HUES64 (cell line): ENCODE data around the gene ALPK1.
A peak's percentile ranks its signal among the peaks of the same experiment; 100 is the strongest.

Experiments used
- H3K27ac ChIP-seq: 2 replicates; pipeline ENCODE4 v1.7.0; 2013; ENCODE audit warnings: low read depth, low read length, inconsistent platforms
- H3K27me3 ChIP-seq: 2 replicates; pipeline ENCODE4 v1.6.1; 2013; ENCODE audit warnings: mild to moderate bottlenecking, low read length; ENCODE audit not compliant: insufficient read depth
- H3K36me3 ChIP-seq: 2 replicates; pipeline ENCODE4 v1.6.1; 2013; ENCODE audit warnings: mild to moderate bottlenecking, low read length; ENCODE audit not compliant: insufficient read depth
- H3K4me1 ChIP-seq: 2 replicates; pipeline ENCODE4 v1.6.1; 2013; ENCODE audit warnings: mild to moderate bottlenecking, low read length, moderate library complexity; ENCODE audit not compliant: insufficient read depth
- H3K4me3 ChIP-seq: 2 replicates; pipeline ENCODE4 v1.5.1; 2013; ENCODE audit warnings: mild to moderate bottlenecking, low read length, moderate library complexity
- H3K9ac ChIP-seq: 2 replicates; pipeline ENCODE4 v1.6.1; 2013; ENCODE audit warnings: mild to moderate bottlenecking, low read depth, low read length
- H3K9me3 ChIP-seq: 2 replicates; pipeline ENCODE4 v1.6.1; 2013; ENCODE audit warnings: low read depth, low read length; ENCODE audit not compliant: insufficient read depth
- WGBS: fragments of 150-250, 120-280 bp; methylation state at CpG from one replicate; pipeline ENCODE4 v1.1.7; 2013; ENCODE audit warnings: missing lambda C conversion rate; 5-methylcytosine and 5-hydroxymethylcytosine counted together

The ALPK1 gene

GRCh38 chr4:112402098-112402497, 104.9 kb downstream of the ALPK1 start:
- Histone ChIP-seq H3K27me3 (0 out of 2 replicates have a peak, but pooled peaks cover 3% of the 10 kb centered on the region), H3K9me3 (no peaks in the 10 kb centered on the region), H3K4me3 (no peak overlapping the region), H3K9ac (no peak overlapping the region), H3K4me1 (peaks cover 22% of the 10 kb centered on the region), H3K27ac (no peak overlapping the region), H3K36me3 (no peaks in the 10 kb centered on the region)
- 90% methylated on average over 4 of the region's 4 CpGs for WGBS

GRCh38 chr4:112403101-112403945, 106.2 kb downstream of the ALPK1 start:
- no peak overlapping the region for H3K9ac ChIP-seq
- H3K27ac ChIP-seq: peak overlapping the region; percentile 19; the same call in 1 of the 2 replicates
- WGBS: 45% methylated on average over 11 of the region's 11 CpGs
- no peaks in the 10 kb centered on the region for H3K36me3 ChIP-seq
- 0 out of 2 replicates have a peak, but pooled peaks cover 3% of the 10 kb centered on the region for H3K27me3 ChIP-seq
- peaks cover 22% of the 10 kb centered on the region for H3K4me1 ChIP-seq
- H3K9me3 ChIP-seq: no peaks in the 10 kb centered on the region
- 0 out of 2 replicates have a peak overlapping the region, but pooled peaks have one; percentile 9 for H3K4me3 ChIP-seq

DNA sequence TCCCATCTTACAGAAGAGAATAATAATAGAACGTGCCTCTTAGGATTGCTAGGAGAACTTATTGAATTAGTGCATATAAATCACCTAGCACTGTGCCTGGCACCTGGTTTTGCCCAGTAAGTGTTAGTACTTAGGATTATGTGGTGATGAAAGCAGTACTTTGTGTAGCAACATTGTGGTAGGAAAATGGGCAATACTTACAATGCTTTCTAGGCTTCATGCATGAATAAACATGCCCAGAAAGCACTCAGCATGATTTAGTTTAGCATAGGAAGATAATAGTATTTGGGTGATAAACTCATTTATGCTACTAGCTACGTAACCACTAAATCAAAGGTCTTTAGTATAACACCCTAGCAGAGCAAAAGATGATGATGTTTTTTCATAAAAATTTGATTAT, 113.2 kb downstream of the ALPK1 start:
- H3K4me3 ChIP-seq: no peak overlapping the region
- H3K9me3 ChIP-seq: no peaks in the 10 kb centered on the region
- peaks cover 17% of the 10 kb centered on the region for H3K4me1 ChIP-seq
- no peak overlapping the region for H3K27ac ChIP-seq
- H3K9ac ChIP-seq: no peak overlapping the region
- peaks cover 8% of the 10 kb centered on the region; the same call in 1 of the 2 replicates for H3K27me3 ChIP-seq
- no peaks in the 10 kb centered on the region for H3K36me3 ChIP-seq
- 73% methylated on average over 1 of the region's 2 CpGs for WGBS

DNA sequence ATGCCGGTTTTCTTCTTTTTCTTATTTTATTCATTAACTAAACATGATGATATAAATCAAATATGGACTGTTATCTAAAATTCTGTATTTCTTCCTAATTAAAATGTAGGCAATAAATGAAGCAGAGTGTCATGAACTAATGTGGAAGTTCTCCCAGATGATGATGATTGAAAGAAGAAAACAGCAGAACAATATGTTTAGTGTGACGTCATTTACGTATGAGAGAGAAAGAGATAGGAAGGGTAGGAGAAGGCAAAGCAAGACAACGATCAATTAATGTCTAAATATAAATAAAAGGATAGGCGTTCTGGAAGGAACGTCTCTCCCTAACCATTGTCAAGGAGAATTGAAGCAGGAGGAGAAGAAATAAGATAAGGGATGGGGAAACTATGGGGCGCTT, 113.6 kb downstream of the ALPK1 start:
- Histone ChIP-seq H3K9ac (no peak overlapping the region), H3K9me3 (no peaks in the 10 kb centered on the region), H3K27me3 (peaks cover 8% of the 10 kb centered on the region; the same call in 1 of the 2 replicates), H3K36me3 (no peaks in the 10 kb centered on the region), H3K4me3 (no peak overlapping the region), H3K27ac (no peak overlapping the region), H3K4me1 (peaks cover 17% of the 10 kb centered on the region)
- WGBS: 96% methylated on average over 5 of the region's 7 CpGs

DNA sequence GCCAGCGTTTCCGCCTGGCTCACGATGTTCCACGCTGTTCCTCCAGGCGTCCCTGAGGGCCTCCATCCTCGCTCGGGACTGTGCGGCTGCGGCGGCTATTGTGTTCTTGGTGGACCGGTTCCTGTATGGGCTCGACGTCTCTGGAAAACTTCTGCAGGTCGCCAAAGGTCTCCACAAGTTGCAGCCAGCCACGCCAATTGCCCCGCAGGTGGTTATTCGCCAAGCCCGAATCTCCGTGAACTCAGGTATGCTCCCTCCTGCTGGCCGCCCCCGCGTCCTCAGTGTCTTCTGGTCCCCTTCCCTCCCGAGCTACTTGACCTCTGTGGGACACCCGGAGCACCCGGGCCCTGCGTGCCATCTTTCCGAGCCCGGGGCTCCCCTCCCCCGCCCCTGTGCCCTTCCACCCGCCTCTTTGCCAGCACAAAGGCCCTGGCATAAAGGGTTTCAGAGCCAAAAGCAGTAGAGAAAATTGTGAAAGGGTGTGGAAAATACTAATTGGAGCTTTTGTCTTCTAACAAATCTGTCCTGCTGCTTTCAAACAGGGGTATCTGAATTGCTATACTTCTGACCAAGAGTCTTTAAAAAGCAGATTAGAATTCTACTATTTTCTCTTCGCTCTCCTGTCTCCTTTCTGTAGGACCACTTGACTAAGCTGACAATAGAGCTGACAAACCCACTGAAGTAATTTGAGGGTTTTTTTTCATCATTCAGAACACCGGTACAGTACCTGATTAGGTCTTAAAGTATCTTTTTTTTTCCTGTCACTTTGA, 114.8 kb downstream of the ALPK1 start:
- WGBS: 67% methylated on average over 32 of the region's 32 CpGs
- Histone ChIP-seq H3K4me3 (peak overlapping the region; percentile 13), H3K27ac (no peak overlapping the region; the same call in 1 of the 2 replicates), H3K9ac (no peak overlapping the region), H3K4me1 (peaks cover 17% of the 10 kb centered on the region), H3K9me3 (no peaks in the 10 kb centered on the region), H3K36me3 (no peaks in the 10 kb centered on the region), H3K27me3 (peaks cover 8% of the 10 kb centered on the region; the same call in 1 of the 2 replicates)

DNA sequence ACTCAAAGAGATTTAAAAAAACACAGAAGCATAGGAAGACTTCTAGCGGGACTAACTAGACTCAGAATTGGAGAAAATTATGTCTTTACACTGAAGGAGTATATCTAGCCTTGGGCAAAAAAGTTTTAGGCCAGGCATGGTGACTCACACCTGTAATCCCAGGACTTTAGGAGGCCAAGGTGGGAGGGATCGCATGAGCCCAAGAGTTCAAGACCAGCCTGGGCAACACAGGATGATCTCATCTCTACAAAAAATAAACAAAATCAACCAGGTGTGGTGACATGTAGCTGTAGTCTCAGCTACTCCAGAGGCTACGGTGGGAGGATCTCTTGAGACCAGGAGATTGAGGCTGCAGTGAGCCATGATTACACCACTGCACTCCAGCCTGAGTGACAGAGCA, 119.3 kb downstream of the ALPK1 start:
- 98% methylated on average over 3 of the region's 3 CpGs for WGBS
- Histone ChIP-seq H3K9ac (no peak overlapping the region), H3K4me1 (peaks cover 14% of the 10 kb centered on the region), H3K36me3 (no peaks in the 10 kb centered on the region), H3K4me3 (no peak overlapping the region), H3K27ac (no peak overlapping the region), H3K9me3 (no peaks in the 10 kb centered on the region), H3K27me3 (peaks cover 8% of the 10 kb centered on the region; the same call in 1 of the 2 replicates)

- 71% methylated on average over 10 of the region's 10 CpGs for WGBS
- H3K36me3 ChIP-seq: no peaks in the 10 kb centered on the region
- peaks cover 2% of the 10 kb centered on the region; the same call in 1 of the 2 replicates for H3K4me1 ChIP-seq
Measured at GRCh38 chr4:112418092-112418491, 120.9 kb downstream of the ALPK1 start.

DNA sequence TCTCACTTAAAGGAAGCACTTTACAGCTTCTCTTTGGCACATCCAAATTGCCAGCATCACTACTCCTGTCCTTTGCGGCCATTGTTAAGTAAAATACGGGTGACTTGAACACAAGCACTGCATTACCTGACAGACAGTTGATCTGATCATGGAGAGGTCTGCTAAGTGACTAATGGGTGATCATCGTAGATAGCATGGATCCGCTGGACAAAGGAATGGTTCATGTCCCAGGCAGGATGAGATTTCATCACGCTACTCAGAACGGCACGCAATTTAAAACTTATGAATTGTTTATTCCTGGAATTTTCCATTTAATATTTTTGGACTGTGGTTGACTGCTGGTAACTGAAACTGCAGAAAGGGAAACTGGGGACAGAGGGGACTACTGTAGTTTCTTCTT, 124.7 kb downstream of the ALPK1 start:
- WGBS: 96% methylated on average over 7 of the region's 7 CpGs
- no peak overlapping the region for H3K9ac ChIP-seq
- no peak overlapping the region for H3K27ac ChIP-seq
- no peaks in the 10 kb centered on the region for H3K9me3 ChIP-seq
- peaks cover 10% of the 10 kb centered on the region for H3K4me1 ChIP-seq
- H3K36me3 ChIP-seq: no peaks in the 10 kb centered on the region
- no peak overlapping the region for H3K4me3 ChIP-seq
- H3K27me3 ChIP-seq: no peaks in the 10 kb centered on the region

More at GRCh38 chr4:112418092-112418491, 120.9 kb downstream of the ALPK1 start:
- Histone ChIP-seq H3K9me3 (no peaks in the 10 kb centered on the region), H3K9ac (no peak overlapping the region), H3K4me3 (no peak overlapping the region), H3K27me3 (peaks cover 3% of the 10 kb centered on the region; the same call in 1 of the 2 replicates), H3K27ac (no peak overlapping the region)

- Histone ChIP-seq H3K4me1 (peaks cover 10% of the 10 kb centered on the region), H3K36me3 (no peaks in the 10 kb centered on the region), H3K4me3 (no peak overlapping the region), H3K9me3 (no peaks in the 10 kb centered on the region), H3K9ac (no peak overlapping the region), H3K27ac (no peak overlapping the region), H3K27me3 (no peaks in the 10 kb centered on the region)
- 84% methylated on average over 2 of the region's 2 CpGs for WGBS
Measured at GRCh38 chr4:112422644-112423043, 125.5 kb downstream of the ALPK1 start.

GRCh38 chr4:112423591-112423990, 126.4 kb downstream of the ALPK1 start:
- no peak overlapping the region for H3K27ac ChIP-seq
- H3K36me3 ChIP-seq: no peaks in the 10 kb centered on the region
- H3K4me3 ChIP-seq: no peak overlapping the region
- no peak overlapping the region for H3K9ac ChIP-seq
- H3K4me1 ChIP-seq: peaks cover 10% of the 10 kb centered on the region
- H3K9me3 ChIP-seq: no peaks in the 10 kb centered on the region
- H3K27me3 ChIP-seq: no peaks in the 10 kb centered on the region
- 100% methylated on average over 1 of the region's 1 CpG for WGBS

GRCh38 chr4:112425823-112426222, 128.7 kb downstream of the ALPK1 start:
- peaks cover 10% of the 10 kb centered on the region for H3K4me1 ChIP-seq
- no peaks in the 10 kb centered on the region for H3K36me3 ChIP-seq
- 95% methylated on average over 3 of the region's 4 CpGs for WGBS
- no peak overlapping the region for H3K4me3 ChIP-seq
- no peak overlapping the region for H3K9ac ChIP-seq
- H3K27me3 ChIP-seq: no peaks in the 10 kb centered on the region
- no peak overlapping the region for H3K27ac ChIP-seq
- no peaks in the 10 kb centered on the region for H3K9me3 ChIP-seq
